ENCODE measurements around the gene ARMH4. TPM values are rescaled to one million over a fixed set of nuclear protein-coding genes. Genes with fewer than 3 reads are reported as not detected.

The ARMH4 gene
- total RNA-seq, 4 donors from 2014 or later: 0.41 to 2.8 (median 0.48) TPM; not detected in 1

DNA sequence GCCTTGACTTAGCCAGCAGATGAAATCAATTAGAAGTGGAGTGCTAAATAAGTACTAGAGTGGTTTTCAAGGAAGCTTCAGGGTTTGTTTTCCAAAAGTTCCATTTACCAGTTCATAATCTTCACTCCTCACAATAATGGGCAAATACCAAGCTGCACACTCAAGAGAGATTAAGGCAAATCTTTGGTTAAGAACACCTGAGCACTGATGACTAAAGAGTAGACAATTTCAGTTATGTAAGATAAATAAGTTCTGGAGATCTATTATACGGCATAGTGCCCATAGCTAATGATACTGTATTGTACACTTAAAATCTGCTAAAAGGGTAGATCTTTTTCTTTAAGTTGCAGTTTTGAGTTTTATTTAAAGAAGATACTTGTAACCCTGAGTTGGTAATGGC lies 125.0 kb downstream of the ARMH4 start:
- no peaks in the 10 kb centered on the region for H3K36me3 ChIP-seq
- TF ChIP-seq POLR2AphosphoS5 (IDR thresholded peaks at IDR 0.05) (no peak), EP300 (IDR thresholded peaks at IDR 0.05; ENCODE audit: low read depth) (no peak), POLR2A (IDR thresholded peaks at IDR 0.05) (no peak)
- TF ChIP-seq, protein P1, sequence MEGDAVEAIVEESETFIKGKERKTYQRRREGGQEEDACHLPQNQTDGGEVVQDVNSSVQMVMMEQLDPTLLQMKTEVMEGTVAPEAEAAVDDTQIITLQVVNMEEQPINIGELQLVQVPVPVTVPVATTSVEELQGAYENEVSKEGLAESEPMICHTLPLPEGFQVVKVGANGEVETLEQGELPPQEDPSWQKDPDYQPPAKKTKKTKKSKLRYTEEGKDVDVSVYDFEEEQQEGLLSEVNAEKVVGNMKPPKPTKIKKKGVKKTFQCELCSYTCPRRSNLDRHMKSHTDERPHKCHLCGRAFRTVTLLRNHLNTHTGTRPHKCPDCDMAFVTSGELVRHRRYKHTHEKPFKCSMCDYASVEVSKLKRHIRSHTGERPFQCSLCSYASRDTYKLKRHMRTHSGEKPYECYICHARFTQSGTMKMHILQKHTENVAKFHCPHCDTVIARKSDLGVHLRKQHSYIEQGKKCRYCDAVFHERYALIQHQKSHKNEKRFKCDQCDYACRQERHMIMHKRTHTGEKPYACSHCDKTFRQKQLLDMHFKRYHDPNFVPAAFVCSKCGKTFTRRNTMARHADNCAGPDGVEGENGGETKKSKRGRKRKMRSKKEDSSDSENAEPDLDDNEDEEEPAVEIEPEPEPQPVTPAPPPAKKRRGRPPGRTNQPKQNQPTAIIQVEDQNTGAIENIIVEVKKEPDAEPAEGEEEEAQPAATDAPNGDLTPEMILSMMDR (IDR thresholded peaks at IDR 0.05): no peak
- WGBS, 2 donors (ENCODE audit: low coverage in 1 of 2): 92% methylated on average over 1 of the region's 1 CpG
- H3K4me1 ChIP-seq: no peaks in the 10 kb centered on the region
- H3K4me3 ChIP-seq: no peak overlapping the region
- no peaks in the 10 kb centered on the region for H3K27me3 ChIP-seq
- no peak for DNase-seq
- intact Hi-C loops (cut with DNase I; ENCODE audit: low total_unique reads) (no loop called here), in situ Hi-C loops (cut with MboI; ENCODE audit: low pct_ligation_motif_present in 1 of 4, low pct_unique_long_range_greater_than_20kb in 1 of 4, low sequenced_read_pairs in 3 of 4) (no loop called here)
- H3K9me3 ChIP-seq: no peaks in the 10 kb centered on the region
- no peak overlapping the region for H3K27ac ChIP-seq

DNA sequence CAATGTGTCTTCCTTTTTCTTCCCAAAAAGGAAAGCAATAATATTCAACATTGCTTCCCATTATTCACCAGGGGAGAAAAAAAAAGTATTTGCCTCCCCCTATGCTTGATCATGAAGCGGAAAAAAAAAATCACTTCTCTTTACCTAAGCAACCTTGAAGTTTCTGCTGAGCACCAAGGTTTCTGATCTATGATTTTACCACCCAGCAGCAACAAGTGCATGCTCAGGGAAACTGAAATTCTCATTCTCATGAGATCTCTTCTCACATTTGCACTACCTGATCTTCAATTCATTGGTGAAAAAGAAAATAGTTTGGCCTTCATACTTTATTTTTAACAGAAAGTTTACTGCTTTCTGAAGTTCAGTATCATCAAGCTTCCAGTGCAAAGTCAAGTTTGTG lies 125.8 kb downstream of the ARMH4 start:
- no peaks in the 10 kb centered on the region for H3K36me3 ChIP-seq
- no peak overlapping the region for H3K27ac ChIP-seq
- DNase-seq: no peak
- 91 to 100% methylated on average over 1 of the region's 1 CpG for WGBS, 2 donors (ENCODE audit: low coverage in 1 of 2)
- no peaks in the 10 kb centered on the region for H3K9me3 ChIP-seq
- no peak overlapping the region for H3K4me3 ChIP-seq
- TF ChIP-seq, protein P1 (IDR thresholded peaks at IDR 0.05): no peak
- TF ChIP-seq EP300 (IDR thresholded peaks at IDR 0.05; ENCODE audit: low read depth) (no peak), POLR2A (IDR thresholded peaks at IDR 0.05) (no peak), POLR2AphosphoS5 (IDR thresholded peaks at IDR 0.05) (no peak)
- H3K27me3 ChIP-seq: no peaks in the 10 kb centered on the region
- no peaks in the 10 kb centered on the region for H3K4me1 ChIP-seq
- intact Hi-C loops (cut with DNase I; ENCODE audit: low total_unique reads): no loop called here
- in situ Hi-C loops (cut with MboI; ENCODE audit: low pct_ligation_motif_present in 1 of 4, low pct_unique_long_range_greater_than_20kb in 1 of 4, low sequenced_read_pairs in 3 of 4): no loop called here

DNA sequence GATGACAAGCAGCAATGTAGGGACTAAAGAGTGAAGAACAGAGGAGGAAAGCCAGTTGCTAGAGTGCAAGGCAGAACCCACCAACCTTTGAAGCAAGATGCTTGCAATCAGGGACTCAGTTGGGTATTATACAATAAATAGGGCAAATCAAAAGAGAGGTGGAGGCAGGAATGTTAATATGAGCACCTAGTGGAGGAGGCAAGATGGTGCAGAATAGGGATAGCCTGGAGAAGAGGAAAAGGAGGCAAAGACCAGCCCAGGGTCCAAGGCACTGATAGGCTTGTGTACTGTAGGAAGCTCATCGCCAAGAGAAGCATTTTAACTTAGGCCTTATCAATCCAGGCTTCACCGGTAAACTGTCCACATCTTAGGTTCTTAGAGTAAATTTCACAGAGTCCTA lies 137.2 kb downstream of the ARMH4 start:
- H3K36me3 ChIP-seq: no peaks in the 10 kb centered on the region
- H3K9me3 ChIP-seq: no peaks in the 10 kb centered on the region
- no peaks in the 10 kb centered on the region for H3K4me1 ChIP-seq
- no peak for DNase-seq
- no peak overlapping the region for H3K27ac ChIP-seq
- no peak for TF ChIP-seq EP300 (IDR thresholded peaks at IDR 0.05; ENCODE audit: low read depth)
- in situ Hi-C loops (cut with MboI; ENCODE audit: low pct_ligation_motif_present in 1 of 4, low pct_unique_long_range_greater_than_20kb in 1 of 4, low sequenced_read_pairs in 3 of 4): no loop called here
- H3K4me3 ChIP-seq: no peak overlapping the region
- no peaks in the 10 kb centered on the region for H3K27me3 ChIP-seq
- WGBS, 2 donors (ENCODE audit: low coverage in 1 of 2): 94 to 100% methylated on average over 2 of the region's 2 CpGs
- intact Hi-C loops (cut with DNase I; ENCODE audit: low total_unique reads): no loop called here

DNA sequence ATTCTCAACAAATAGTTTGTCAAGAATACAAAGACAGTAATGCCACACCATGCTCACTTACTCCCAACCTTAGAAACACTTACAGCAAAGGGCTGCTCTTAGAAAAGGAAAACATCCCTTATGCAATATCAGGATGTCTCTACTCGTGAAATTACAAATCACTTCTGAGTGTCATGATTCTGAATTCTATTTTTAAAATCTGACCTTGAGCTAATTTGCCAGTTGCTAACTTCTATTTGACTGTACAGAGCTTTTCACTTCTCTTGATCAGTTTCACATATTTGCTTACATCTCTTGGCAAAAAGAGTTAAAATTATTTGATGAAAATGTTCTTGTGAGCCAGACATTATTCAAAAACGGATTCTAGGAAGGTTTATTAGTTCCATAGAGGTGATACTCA lies 149.4 kb downstream of the ARMH4 start:
- WGBS, 2 donors (ENCODE audit: low coverage in 1 of 2): 56 to 57% methylated on average over 2 of the region's 2 CpGs
- in situ Hi-C loops (cut with MboI; ENCODE audit: low pct_ligation_motif_present in 1 of 4, low pct_unique_long_range_greater_than_20kb in 1 of 4, low sequenced_read_pairs in 3 of 4): no loop called here
- intact Hi-C loops (cut with DNase I; ENCODE audit: low total_unique reads): no loop called here
- DNase-seq: no peak
- no peak overlapping the region for H3K27ac ChIP-seq
- no peaks in the 10 kb centered on the region for H3K36me3 ChIP-seq
- no peak overlapping the region for H3K4me3 ChIP-seq
- TF ChIP-seq EP300 (IDR thresholded peaks at IDR 0.05; ENCODE audit: low read depth): no peak
- TF ChIP-seq POLR2AphosphoS5 (IDR thresholded peaks at IDR 0.05): no peak
- TF ChIP-seq, protein P1 (IDR thresholded peaks at IDR 0.05): no peak
- no peak for TF ChIP-seq POLR2A (IDR thresholded peaks at IDR 0.05)
- no peaks in the 10 kb centered on the region for H3K4me1 ChIP-seq
- H3K27me3 ChIP-seq: no peaks in the 10 kb centered on the region
- H3K9me3 ChIP-seq: no peaks in the 10 kb centered on the region

DNA sequence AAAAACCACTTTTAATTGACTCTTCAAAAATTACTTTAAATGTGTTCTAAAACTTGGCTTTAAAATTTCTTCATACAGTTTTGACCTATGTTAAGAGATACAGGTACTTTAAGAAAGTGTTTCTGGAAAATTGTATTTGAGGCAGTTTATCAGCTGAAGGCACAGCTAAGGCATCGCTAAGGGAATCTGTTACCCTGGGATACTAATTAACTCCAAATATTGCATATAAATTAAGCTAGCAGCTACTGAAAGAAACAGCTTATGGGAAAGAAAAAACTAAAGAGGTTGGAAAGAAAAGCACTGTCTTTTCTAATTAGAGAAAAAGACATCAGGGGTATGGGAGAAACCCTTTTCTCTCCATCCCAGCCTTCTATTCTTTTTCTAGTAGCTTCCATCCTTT lies 152.0 kb downstream of the ARMH4 start:
- no peaks in the 10 kb centered on the region for H3K4me1 ChIP-seq
- no peak for DNase-seq
- H3K9me3 ChIP-seq: no peaks in the 10 kb centered on the region
- in situ Hi-C loops (cut with MboI; ENCODE audit: low pct_ligation_motif_present in 1 of 4, low pct_unique_long_range_greater_than_20kb in 1 of 4, low sequenced_read_pairs in 3 of 4): no loop called here
- no peak overlapping the region for H3K27ac ChIP-seq
- H3K36me3 ChIP-seq: no peaks in the 10 kb centered on the region
- no peaks in the 10 kb centered on the region for H3K27me3 ChIP-seq
- TF ChIP-seq POLR2A (IDR thresholded peaks at IDR 0.05): no peak
- no peak for TF ChIP-seq EP300 (IDR thresholded peaks at IDR 0.05; ENCODE audit: low read depth)
- TF ChIP-seq, protein P1 (IDR thresholded peaks at IDR 0.05): no peak
- no peak for TF ChIP-seq POLR2AphosphoS5 (IDR thresholded peaks at IDR 0.05)
- no peak overlapping the region for H3K4me3 ChIP-seq
- intact Hi-C loops (cut with DNase I; ENCODE audit: low total_unique reads): no loop called here
- 83% methylated on average over 1 of the region's 1 CpG for WGBS, 2 donors (ENCODE audit: low coverage in 1 of 2)

Measured in transverse colon (tissue), 4 donors.